ENCODE data around the gene FBXO5.

- TF ChIP-seq CTCF (IDR thresholded peaks at IDR 0.05) (no peak), POLR2A (IDR thresholded peaks at IDR 0.05) (no peak)
Observed at GRCh38 chr6:152957796-152958195, 25.0 kb downstream of the FBXO5 start.

Data from adrenal gland (tissue), 5 donors.